GM12801 (cell line): ENCODE measurements around the gene OR2J1.

Source experiments
- CTCF ChIP-seq: IDR thresholded peaks from one replicate; pipeline ENCODE4 v1.5.1; 2011; ENCODE audit warnings: control low read depth; ENCODE audit not compliant: insufficient read length; ENCODE audit errors: extremely low read depth

OR2J1 gene

GRCh38 chr6:29092957-29093356 lies 6.3 kb upstream of the OR2J1 start:
- no peak for TF ChIP-seq CTCF

- no peak for TF ChIP-seq CTCF
Measured at GRCh38 chr6:29097803-29098202, 1.5 kb upstream of the OR2J1 start.

- no peak for TF ChIP-seq CTCF
Measured at GRCh38 chr6:29107758-29108157, 8.5 kb downstream of the OR2J1 start, which contains the start of gene OR2J3. Gene OR2J3, plus strand, starts transcription at chr6:29108058. Its CDS starts 3,833 bp downstream, at chr6:29111891.

- TF ChIP-seq CTCF, result no peak
Measured at GRCh38 chr6:29112135-29112534, 12.8 kb downstream of the OR2J1 start.

GRCh38 chr6:29129326-29130012 lies 30.2 kb downstream of the OR2J1 start:
- no peak for TF ChIP-seq CTCF

GRCh38 chr6:29130644-29131043 lies 31.4 kb downstream of the OR2J1 start:
- TF ChIP-seq CTCF, result no peak

GRCh38 chr6:29131691-29132090 lies 32.4 kb downstream of the OR2J1 start:
- TF ChIP-seq CTCF, result no peak
